MM.1S (cell line): Measurements from ENCODE around the gene C11orf21.

Source experiments
- EZH2 ChIP-seq: fragments of 300-600 bp; sonication (generic); optimal IDR thresholded peaks from 2 replicates; pipeline ENCODE3; 2017; ENCODE audit warnings: low read depth, mild to moderate bottlenecking, antibody characterized with exemption, low read length, mixed read lengths
- EZH2phosphoT487 ChIP-seq: fragments of 300-600 bp; sonication (generic); IDR thresholded peaks from 2 replicates; pipeline ENCODE4 v1.6.1; 2018; ENCODE audit warnings: antibody characterized with exemption, low read length
- TF ChIP-seq, protein P1 (sequence below): fragments of 300-600 bp; sonication (generic); IDR thresholded peaks from 2 replicates; pipeline ENCODE4 v1.5.1; 2016; ENCODE audit warnings: antibody characterized with exemption, low read length, mixed read lengths

DNA sequence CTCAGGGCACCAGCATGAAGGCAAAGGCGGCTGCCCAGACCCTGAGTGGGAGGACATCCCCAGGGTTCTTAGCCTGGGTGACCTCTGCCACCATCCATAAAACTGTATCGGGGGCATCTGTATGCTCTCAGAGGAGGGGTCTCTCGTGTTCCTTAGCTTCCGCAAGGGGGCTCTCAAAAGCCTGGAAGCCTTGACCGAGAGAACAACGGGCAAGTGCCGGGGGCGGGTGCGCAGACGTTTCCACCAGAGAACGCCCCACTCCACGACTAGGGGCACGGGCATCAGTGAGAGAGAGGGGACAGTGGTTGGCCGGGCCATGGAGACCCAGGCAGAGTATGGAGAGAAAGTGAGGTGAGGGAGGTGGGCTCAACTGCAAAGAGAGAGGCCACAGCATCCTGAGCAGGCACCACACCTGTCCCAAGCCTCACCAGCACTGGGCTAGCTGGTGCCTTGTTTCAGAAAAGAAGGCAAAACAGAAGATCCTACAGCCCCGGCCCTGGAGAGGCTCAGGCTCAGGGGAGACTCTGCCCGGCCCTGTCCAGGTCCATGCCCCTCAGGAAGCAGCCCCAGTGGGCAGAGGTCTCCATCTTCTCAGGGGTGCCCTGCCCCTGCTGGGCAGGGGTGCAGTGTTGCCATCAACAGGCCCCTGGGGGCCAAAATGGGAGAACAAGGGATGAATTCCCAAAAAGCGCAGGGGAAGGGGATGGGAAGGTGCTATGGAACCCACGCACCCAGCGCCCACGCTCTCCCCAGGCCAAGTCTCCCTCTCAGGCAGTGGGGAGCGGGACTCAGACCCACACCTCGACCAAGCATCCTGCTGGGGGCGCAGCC lies 6.0 kb upstream of the C11orf21 start:
- TF ChIP-seq, protein P1, sequence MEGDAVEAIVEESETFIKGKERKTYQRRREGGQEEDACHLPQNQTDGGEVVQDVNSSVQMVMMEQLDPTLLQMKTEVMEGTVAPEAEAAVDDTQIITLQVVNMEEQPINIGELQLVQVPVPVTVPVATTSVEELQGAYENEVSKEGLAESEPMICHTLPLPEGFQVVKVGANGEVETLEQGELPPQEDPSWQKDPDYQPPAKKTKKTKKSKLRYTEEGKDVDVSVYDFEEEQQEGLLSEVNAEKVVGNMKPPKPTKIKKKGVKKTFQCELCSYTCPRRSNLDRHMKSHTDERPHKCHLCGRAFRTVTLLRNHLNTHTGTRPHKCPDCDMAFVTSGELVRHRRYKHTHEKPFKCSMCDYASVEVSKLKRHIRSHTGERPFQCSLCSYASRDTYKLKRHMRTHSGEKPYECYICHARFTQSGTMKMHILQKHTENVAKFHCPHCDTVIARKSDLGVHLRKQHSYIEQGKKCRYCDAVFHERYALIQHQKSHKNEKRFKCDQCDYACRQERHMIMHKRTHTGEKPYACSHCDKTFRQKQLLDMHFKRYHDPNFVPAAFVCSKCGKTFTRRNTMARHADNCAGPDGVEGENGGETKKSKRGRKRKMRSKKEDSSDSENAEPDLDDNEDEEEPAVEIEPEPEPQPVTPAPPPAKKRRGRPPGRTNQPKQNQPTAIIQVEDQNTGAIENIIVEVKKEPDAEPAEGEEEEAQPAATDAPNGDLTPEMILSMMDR = no peak
- TF ChIP-seq EZH2 (no peak), EZH2phosphoT487 (no peak)
